Middle frontal gyrus (tissue), 1 donor: Measurements from ENCODE around the gene PF4V1.

Source experiments
- DNase-seq: peaks from one replicate; pipeline ENCODE4 v3.0.0-alpha.2; 2015; ENCODE audit warnings: low spot score; ENCODE audit errors: extremely low spot score

Gene PF4V1, protein sequence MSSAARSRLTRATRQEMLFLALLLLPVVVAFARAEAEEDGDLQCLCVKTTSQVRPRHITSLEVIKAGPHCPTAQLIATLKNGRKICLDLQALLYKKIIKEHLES

DNA sequence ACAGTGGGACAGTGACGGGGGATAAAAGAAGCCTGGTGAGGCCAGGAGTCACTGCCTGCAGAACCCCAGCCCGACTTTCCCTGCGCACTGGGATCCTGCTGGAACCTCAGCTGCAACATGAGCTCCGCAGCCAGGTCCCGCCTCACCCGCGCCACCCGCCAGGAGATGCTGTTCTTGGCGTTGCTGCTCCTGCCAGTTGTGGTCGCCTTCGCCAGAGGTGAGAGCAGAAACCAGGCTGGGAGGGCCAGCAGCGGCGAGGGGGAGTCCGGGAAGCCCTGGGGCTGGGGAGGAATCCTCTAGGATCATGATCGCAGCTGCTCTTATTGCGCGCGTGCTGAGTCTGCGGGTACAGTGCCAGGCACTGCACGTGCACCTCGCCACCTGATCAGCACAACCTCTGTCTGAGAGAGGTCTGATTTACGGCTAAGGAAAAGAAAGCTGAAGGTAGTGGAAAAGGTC lies at the start of gene PF4V1:
Gene PF4V1, plus strand, starts transcription at position 51 of the 459 bp plus-strand sequence. Its CDS starts 67 bp downstream, at position 118.
- no peak for DNase-seq

DNA sequence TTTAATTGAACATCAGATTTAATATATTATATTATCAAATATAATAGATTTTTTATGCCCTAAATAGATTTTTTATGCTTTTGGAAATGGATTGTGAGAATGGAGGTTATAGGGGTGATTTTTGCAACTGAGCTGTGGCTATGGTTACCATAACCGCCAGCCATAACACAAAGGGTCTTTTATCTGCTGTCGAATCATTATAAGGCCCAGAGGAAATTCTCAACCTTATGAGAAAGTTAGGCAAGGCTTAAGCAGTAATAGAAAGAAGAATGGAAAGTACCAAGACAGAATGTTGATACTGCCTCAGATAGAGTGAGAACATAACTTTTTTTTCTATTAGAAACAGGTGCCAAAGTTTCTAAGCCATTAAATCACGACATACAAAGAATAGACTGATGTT lies 42.9 kb upstream of the PF4V1 start:
- DNase-seq = no peak

DNA sequence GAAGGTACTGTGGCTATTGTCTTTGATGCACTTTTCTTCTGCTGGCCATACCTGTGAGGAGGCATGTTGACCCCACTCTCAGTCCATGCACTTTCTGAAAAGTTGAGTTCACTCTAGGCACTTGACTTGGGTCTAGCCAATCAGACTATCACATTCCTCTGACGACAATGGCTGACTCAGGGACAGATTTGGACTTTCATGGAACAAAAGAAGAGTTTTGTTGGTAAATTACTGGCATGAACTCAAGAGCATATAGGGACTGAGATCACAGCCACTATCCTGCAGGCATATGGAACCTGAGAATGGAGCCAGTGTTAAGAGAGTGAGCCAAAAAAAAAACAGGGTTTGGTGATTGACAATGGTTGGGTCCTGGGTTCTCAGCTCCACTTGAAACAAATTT lies 41.3 kb upstream of the PF4V1 start:
- DNase-seq = no peak

DNA sequence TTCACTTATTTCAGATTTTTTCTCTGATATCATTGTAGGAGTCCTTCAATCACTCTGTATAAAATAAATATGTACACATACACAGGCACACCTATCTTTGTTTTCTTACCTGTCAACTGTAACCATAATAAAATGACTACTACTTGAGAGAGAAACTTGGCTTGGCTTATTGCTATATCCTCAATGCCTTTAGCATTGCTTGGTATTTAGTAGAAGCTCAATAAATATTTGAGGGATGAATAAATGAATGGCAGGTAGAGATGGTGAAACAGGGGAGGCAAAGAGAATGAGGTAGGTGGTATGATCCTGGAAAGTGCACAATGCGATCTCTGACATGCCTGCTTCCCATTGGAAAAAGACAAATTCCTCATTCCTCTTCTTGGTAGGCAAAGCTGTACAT lies 38.4 kb upstream of the PF4V1 start:
- DNase-seq = no peak

DNA sequence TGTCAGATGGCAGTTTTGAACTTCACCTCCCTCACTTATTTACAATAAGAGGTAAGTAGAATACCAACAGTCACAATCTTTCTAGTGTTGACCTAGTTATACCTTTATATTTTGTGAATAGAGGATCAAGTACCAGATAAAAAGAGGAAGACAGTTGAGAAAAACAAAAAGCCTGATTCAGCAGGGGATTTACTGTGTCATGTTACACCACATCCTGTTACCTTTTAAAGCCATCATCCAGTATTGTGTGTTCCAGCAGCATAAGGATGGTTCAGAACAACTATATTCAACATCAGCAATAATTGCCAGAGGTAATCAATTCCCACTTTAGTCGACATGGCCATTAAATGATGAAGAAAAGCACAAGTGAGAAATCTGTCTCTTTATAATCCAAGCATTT lies 38.0 kb upstream of the PF4V1 start:
- DNase-seq = no peak

DNA sequence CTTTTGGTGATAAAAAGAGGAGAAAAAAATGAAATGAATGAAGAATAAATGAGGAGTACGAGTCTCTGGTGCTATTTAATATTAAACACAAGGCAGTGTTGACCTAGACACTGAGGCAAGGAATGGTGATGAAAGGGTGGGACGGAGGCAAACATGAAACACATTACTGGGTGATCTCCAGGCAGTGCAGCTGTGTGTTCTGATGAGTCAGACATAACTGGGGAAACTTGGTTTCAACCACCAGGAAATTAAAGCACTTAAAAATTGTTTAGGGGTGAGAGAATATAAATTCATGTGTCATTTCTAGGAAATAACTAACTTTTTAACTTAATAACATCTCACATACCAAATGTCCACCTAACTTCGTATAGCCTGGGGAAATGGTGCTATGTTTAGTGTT lies 36.3 kb upstream of the PF4V1 start:
- no peak for DNase-seq

DNA sequence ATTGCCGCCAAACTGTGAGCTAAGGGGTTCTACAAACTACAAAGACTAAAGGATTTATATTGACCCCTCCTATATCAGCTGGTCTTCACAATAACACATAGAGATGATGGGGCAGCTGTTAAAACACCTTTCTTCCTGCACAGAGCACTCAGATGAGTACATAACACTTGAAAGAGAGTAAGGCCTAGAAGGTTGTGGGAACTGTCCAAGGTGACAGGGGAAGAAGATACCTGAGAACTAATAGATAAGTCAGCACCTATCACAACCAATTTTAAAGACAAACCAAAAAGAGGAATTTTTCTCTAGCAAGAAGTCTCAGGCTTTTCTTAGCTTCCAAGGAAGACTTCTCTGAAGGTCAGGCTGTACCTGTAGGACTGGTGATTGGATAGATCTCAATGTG lies 35.8 kb upstream of the PF4V1 start:
- DNase-seq = no peak

DNA sequence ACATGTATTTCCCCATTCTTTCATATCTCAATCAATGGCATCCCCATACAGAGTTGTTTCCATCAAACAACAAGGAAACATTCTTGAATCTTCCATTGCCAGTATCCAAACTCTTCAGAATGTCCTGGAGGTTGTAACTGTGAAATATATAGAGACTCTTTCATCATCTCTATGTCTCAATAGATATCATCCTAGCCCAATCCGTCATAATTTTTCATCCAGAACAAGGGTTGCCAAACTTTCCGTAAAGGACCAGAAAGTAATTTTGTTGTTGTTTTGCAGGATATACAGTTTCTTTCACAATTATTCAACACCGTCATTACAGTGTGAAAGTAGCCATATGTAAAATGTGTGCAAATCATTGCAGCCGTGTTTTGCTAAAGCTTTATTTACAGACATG lies 31.8 kb upstream of the PF4V1 start:
- no peak for DNase-seq

DNA sequence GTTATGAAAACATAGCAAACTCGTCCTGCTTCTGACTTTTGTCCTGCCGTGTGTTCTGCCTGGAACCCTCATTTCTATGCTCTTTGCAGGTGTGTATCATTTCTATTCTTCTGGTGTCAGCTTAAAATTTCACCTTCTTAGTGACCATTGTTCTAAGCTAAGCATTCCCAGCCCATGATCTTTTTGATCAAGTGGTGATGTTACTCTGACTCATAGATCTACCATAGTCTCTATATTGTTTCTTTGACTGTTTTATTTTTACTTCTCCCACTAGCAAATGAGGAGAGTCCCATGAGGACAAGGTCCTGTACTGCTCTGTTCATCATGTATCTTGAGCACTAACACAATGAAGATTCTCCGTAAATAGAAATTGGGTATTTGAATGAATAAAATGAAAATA lies 30.7 kb upstream of the PF4V1 start:
- no peak for DNase-seq

DNA sequence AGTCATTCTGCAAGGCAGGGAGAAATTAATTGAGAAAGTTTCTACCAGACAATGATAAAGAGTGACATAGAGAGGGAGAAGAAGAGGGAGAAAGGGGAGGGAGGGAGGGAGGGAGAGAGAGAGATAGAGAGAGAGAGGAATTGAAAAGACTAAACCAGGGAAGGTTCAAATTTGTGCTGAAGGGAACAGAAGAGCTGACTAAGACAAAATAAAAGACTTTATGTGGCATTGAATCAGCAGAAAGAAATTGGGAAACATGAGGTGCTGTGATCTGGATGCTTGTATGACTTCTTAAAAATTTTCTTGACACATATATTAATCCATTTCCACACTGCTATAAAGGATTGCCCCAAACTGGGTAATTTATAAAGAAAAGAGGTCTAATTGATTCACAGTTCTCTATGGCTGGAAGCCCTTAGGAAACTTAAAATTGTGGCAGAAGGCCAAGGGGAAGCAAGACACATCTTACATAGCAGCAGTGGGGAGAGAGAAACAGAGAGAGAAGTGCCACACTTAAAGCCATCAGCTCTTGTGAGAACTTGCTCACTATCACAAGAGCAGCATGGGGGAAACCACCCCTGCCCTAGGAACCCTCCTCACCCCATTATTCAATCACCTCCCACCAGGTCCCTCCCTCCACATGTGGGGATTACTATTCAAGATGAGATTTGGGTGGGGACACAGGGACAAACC lies 30.1 kb upstream of the PF4V1 start:
- DNase-seq = no peak

DNA sequence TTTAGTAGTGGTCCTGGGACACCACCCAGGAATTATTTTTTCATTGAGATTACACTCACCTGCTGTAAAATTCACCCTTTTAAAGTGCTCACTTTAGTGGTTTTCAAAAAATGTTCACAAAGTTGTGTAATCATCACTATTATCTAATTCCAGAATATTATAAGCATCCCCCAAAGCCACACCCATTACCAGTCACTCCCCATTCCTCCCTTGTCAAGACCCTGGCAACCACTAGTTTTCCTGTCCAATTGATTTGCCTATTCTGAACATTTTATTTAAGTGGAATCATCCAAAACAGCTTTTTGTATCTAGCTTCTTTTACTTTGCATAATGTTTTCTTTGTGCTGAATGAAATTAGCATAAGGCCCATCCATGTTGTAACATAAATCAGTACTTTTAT lies 29.3 kb upstream of the PF4V1 start:
- DNase-seq = no peak

DNA sequence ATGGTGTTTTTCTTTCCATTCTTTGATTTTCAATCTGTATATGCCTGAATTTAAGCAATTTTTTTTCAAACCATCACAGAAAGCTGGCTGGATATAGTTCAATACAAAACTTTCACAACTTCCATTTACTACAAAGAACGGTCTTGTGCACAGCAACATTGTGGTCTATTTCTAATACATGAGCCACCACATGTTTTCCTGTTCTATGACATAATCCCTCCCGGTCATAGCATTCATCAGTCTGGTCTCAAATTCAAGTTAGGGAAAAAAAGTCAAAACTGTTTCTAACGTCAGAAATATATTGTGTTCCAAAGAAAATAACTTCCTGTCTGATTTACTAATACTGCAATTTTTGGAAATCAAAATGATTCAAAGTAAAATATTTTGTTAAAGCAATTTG lies 24.1 kb upstream of the PF4V1 start:
- DNase-seq = no peak

DNA sequence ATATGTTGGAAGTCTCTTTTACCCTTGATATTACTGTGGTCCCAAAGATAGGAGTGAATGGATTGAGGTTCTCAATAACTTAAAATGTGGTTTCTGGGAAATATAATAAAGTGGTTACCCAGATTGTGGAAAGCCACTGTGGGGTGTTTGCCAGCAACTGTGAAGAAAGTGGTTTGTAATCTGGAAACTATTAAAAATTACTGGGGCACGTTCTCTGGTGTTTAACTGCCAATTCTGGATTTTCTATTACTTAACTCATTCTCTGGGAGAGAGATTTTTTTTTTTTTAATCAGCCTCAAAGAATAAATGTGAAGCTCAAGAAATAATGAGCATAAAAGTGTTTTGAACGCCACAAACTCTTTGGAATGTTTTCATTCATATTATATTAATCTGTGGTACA lies 21.5 kb upstream of the PF4V1 start:
- no peak for DNase-seq

DNA sequence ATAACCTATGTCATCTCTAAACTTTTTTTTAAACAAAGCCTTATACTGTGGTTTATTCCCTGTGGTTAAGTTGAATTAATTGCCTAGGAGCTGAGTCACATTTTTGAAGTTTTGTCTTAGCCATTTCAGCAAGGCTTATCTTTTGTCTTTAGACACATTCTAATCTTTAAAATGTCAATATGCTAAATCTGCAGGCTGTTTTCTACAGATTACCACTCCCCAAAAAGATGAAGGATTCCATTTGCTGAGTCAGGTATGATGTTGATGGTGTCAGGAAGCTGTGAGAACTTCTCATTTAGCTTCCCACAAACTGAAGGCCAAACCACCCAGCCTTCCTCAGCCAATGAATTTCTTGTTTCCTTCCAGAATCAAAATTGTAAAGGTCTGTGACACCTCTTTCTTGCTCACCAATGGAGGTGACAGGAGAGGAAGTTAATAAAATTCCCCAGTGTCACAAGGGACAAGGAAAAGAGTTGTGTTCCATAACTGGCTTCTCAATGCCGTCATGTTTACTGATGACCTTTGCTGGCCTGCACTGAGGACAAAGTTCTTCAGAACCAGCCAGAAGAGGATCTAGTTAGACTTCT lies 20.4 kb upstream of the PF4V1 start:
- DNase-seq = no peak

DNA sequence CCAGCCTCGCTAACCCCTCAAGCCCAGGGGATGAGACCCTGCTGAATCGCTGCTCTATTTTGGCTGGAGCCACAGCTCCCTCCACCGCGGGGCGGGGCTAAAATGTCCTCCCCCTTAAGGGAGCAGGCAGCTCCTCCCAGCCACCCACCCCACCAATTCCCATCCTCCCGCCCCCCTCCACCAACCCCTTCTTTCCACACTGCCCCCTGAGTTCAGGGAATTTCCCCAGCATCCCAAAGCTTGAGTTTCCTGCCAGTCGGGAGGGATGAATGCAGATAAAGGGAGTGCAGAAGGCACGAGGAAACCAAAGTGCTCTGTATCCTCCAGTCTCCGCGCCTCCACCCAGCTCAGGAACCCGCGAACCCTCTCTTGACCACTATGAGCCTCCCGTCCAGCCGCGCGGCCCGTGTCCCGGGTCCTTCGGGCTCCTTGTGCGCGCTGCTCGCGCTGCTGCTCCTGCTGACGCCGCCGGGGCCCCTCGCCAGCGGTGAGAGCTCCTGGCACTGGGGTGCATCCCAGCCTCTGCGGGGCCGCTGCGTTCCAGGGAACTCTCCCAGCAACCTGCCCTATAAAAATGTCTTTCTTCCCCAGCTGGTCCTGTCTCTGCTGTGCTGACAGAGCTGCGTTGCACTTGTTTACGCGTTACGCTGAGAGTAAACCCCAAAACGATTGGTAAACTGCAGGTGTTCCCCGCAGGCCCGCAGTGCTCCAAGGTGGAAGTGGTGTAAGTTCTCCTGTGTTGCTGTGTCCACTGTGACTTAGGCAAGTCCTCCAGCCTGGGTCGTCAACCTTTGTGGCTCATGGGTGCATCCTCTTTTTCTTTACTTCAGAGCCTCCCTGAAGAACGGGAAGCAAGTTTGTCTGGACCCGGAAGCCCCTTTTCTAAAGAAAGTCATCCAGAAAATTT lies 16.5 kb upstream of the PF4V1 start, which contains the start of gene CXCL6:
Gene CXCL6, plus strand, starts transcription at position 306 of the 907 bp plus-strand sequence. Its CDS starts 73 bp downstream, at position 379.
- no peak for DNase-seq

DNA sequence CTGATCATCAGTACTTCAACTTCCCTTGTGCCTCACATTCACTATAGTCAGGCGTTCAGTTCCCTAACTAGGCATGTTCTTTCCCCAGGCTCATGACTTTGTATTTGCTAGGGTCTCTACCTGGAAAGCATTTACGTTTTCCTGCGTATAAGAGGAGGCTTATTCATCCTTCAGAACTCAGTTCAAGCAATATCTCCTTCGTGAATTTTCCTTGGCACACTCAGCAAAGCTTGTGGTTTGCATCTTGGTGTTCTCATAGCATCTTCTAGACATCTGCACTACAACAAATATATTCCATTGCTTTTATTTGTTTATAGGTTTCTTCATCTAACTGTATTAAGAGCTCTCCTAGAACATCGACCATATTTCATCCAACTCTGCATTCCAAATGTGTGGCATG lies 14.0 kb upstream of the PF4V1 start:
- no peak for DNase-seq

DNA sequence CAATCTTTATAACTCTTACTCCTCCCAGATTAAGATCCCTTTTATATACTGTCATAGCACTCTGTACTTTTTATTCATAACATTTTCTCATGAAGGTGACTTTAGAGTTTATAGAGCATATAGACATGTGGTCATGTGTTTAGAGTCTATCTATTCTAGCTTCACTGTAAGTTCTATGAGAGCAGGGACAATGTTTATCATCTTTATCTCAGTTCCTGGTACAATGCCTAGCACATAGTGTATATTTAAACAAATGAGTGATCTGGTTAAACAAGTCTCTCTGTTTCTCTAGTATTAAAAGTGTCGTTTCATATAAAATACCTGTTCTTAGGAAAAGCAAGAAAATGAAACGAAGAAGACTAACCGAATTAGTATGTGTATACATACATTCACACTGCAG lies 13.4 kb upstream of the PF4V1 start:
- DNase-seq = no peak

DNA sequence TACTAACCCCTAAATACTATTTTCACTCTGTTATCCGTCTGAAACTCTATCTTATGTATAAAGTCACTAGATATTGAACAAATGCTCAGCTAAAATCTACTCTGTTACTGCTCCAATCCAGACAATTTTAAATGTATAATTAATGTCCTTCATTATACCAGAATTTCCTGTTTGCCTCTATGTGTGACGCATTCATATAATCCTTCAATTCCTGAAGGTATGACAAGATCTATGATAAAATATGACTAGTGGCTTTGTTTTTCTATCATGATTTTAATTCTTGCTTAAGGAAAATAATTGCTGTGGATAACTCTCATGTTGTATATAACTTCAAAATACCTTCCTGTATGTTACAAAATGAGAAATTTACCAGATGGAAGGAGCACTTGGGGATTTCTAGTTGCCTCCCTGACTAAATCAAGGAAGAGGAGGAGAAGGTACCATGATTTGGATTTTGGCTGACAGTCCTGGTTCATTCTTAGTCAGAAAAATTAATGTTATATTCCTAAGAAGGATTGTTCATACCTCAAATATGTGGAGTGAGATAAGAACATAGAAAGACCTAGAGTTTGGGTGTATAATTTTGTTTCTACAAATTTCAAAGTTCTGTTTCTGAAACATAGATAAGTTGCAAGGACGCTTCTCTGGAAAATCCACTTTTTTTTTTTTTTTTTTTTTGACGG lies 11.7 kb upstream of the PF4V1 start:
- DNase-seq = no peak

DNA sequence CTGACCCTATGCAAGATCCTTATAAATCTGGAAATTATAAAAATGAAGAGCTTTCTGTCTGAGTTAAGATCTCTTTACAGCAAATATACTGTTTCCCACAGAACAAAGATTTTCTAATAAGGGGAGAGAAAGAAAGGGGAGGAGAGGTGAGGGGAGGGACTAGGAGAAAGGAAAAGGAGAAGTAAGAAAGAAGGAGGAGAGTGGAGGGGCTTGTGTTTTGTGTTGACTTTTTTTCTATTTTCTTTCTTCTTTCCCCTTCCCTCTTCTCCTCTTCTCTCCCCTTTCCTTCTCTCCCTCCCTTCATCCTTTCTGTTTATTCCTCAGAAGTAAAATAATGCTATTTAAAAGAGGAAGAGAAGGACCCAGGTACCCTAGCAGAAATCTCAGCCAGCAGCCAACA lies 10.4 kb upstream of the PF4V1 start:
- no peak for DNase-seq

DNA sequence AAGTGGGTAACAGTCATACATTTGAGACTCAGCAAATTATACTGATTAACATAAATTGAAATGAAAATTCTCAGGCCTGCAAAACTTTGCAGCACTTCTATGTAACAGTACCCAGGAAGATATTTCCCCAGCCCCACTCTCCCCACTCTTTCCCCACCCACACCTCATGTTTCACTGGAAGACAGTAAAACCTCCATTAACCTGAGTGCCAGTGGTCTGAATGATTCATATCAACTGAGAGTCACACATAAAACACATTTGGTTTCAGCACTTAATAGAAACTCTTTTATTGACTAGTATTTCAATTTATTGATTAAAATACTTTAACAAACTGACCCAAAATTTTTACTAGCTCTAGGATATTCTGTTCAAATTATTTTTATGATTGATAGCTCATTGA lies 9.7 kb upstream of the PF4V1 start:
- no peak for DNase-seq

DNA sequence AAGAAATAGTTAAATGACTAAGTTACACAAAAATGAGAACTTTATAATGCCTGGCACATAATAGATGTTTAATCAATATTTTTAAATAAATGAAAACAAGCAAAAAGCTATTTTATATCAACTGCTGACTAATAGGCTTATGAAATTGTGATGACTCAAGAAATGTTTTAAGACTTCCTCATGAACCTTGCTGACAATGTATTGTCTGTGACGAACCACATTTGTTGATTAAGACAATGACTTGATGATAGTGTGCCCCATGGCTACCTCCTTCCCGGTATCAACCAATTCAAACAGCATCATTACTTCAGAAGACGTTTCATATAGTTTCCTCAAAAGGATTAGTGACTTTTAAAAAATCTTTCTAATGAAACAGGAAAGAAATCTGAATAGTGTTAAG lies 8.8 kb upstream of the PF4V1 start:
- DNase-seq = no peak
